Esophagus muscularis mucosa (tissue), 4 donors: Measurements from ENCODE around the gene GGACT. TPM values are rescaled to one million over a fixed set of nuclear protein-coding genes. Genes with fewer than 3 reads are reported as not detected.
A peak's percentile ranks its signal among the peaks of the same experiment; 100 is the strongest.

Source experiments
- DNase-seq: peaks from one replicate; pipeline ENCODE4 v3.0.0-alpha.2; 2017; ENCODE audit errors: extremely low spot score
- H3K27ac ChIP-seq, 4 donors: fragments of 200-600 bp; sonication (generic); replicated peaks in 1 of 4; 1 replicate in 3 of 4; 2 replicates in 1 of 4; pipeline ENCODE4 v1.5.1; 2016 to 2019; ENCODE audit warnings: mild to moderate bottlenecking in 1 of 4
- H3K27me3 ChIP-seq, 4 donors: fragments of 200-600 bp; sonication (generic); one replicate each; pipeline versions ENCODE4 v1.5.1 to v1.6.0; 2016 to 2019
- H3K36me3 ChIP-seq, 4 donors: fragments of 200-600 bp; sonication (generic); one replicate each; pipeline ENCODE4 v1.5.1; 2016 to 2019
- H3K4me1 ChIP-seq, 4 donors: fragments of 200-600 bp; sonication (generic); one replicate each; pipeline ENCODE4 v1.5.1; 2016 to 2019
- H3K4me3 ChIP-seq, 4 donors: fragments of 200-600 bp; sonication (generic); 1 replicate in 2 of 4; 2 replicates in 2 of 4; pipeline ENCODE4 v1.5.1; 2016 to 2019; ENCODE audit warnings: mild to moderate bottlenecking in 4 of 4, moderate library complexity in 1 of 4
- H3K9me3 ChIP-seq, 4 donors: fragments of 200-600 bp; sonication (generic); 1 replicate in 3 of 4; 2 replicates in 1 of 4; pipeline ENCODE4 v1.5.1; 2016 to 2019
- CTCF ChIP-seq, 3 experiments: fragments of 200-600 bp in 2 of 3; fragments of 450-650 bp in 1 of 3; sonication (generic) in 2 of 3; IDR thresholded peaks; one replicate each; pipeline ENCODE4 v1.5.1; 2017 to 2019; ENCODE audit warnings: antibody characterized with exemption in 3 of 3, mild to moderate bottlenecking in 2 of 3, moderate library complexity in 1 of 3
- EP300 ChIP-seq: sonication (generic); formaldehyde crosslinking; IDR thresholded peaks from one replicate; pipeline ENCODE4 v1.6.1; 2017; ENCODE audit warnings: antibody characterized with exemption
- POLR2A ChIP-seq: fragments of 450-650 bp; IDR thresholded peaks from one replicate; pipeline ENCODE4 v1.6.1; 2017; ENCODE audit warnings: antibody characterized with exemption, moderate library complexity, mild to moderate bottlenecking, low read depth
- POLR2AphosphoS5 ChIP-seq, 2 donors: sonication (generic); formaldehyde crosslinking; IDR thresholded peaks; one replicate each; pipeline ENCODE4 v1.6.1; 2017; ENCODE audit warnings: antibody characterized with exemption in 2 of 2
- WGBS: methylation state at CpG from one replicate; pipeline ENCODE4 v1.1.5; 2018; 5-methylcytosine and 5-hydroxymethylcytosine counted together
- intact Hi-C: fragments of 100-400 bp; cut with DNase I; formaldehyde crosslinking; loops from one replicate; pipeline ENCODE4 v1.15.1; 2023
- total RNA-seq, 4 donors: library from RNA; depleted of rRNA; stranded (reverse); fragments of >200 nt; gene quantifications; one replicate each; pipeline versions ENCODE4 v1.1.0 to v1.2.1, GENCODE V29; 2016

Gene GGACT
- total RNA-seq, 4 donors from 2014 or later, result 1.2 to 2.9 (median 1.3) TPM

- no peaks in the 10 kb centered on the region for H3K27me3 ChIP-seq
- no peak overlapping the region for H3K4me3 ChIP-seq
- no peaks in the 10 kb centered on the region for H3K9me3 ChIP-seq
- intact Hi-C loops, result no loop called here
- H3K27ac ChIP-seq, result no peak overlapping the region
- H3K36me3 ChIP-seq, result no peaks in the 10 kb centered on the region
- TF ChIP-seq EP300 (no peak), CTCF (IDR thresholded peaks at IDR 0.05) (no peak), POLR2AphosphoS5 (IDR thresholded peaks at IDR 0.05) (no peak), POLR2A (no peak)
- no peaks in the 10 kb centered on the region for H3K4me1 ChIP-seq
- 73% methylated on average over 2 of the region's 2 CpGs for WGBS
- no peak for DNase-seq
Observed at GRCh38 chr13:100596516-100596915, 7.9 kb upstream of the GGACT start.

GRCh38 chr13:100594731-100595130 lies 6.1 kb upstream of the GGACT start:
- Histone ChIP-seq H3K4me1 (no peaks in the 10 kb centered on the region), H3K4me3 (no peak overlapping the region), H3K27me3 (no peaks in the 10 kb centered on the region), H3K27ac (no peak overlapping the region), H3K36me3 (no peaks in the 10 kb centered on the region), H3K9me3 (no peaks in the 10 kb centered on the region)
- no peak for DNase-seq
- 92% methylated on average over 4 of the region's 4 CpGs for WGBS
- no peak for TF ChIP-seq EP300
- no peak for TF ChIP-seq POLR2A
- no peak for TF ChIP-seq POLR2AphosphoS5 (IDR thresholded peaks at IDR 0.05)
- TF ChIP-seq CTCF (IDR thresholded peaks at IDR 0.05), result no peak
- intact Hi-C loops, result no loop called here

- Histone ChIP-seq H3K27me3 (no peaks in the 10 kb centered on the region), H3K4me3 (no peak overlapping the region), H3K9me3 (no peaks in the 10 kb centered on the region), H3K27ac (no peak overlapping the region), H3K4me1 (peaks cover 0 to under 1% (median 0%) of the 10 kb centered on the region in 4 donors), H3K36me3 (no peaks in the 10 kb centered on the region)
- TF ChIP-seq EP300 (no peak), POLR2AphosphoS5 (IDR thresholded peaks at IDR 0.05) (no peak), CTCF (IDR thresholded peaks at IDR 0.05) (no peak), POLR2A (no peak)
- no peak for DNase-seq
- intact Hi-C loops, result no loop called here
- whole genome bisulfite sequencing, result 83% methylated on average over 9 of the region's 9 CpGs
Observed at GRCh38 chr13:100594255-100594654, 5.7 kb upstream of the GGACT start.

- no peak for DNase-seq
- TF ChIP-seq EP300 (no peak), POLR2A (no peak), POLR2AphosphoS5 (IDR thresholded peaks at IDR 0.05) (no peak)
- Histone ChIP-seq H3K4me1 (peaks cover 4 to 19% (median 14%) of the 10 kb centered on the region in 4 donors), H3K27me3 (no peaks in the 10 kb centered on the region), H3K9me3 (no peaks in the 10 kb centered on the region), H3K27ac (no peak overlapping the region), H3K4me3 (peak overlapping the region in 3 of 4 donors; percentile 66 to 77 (median 75)), H3K36me3 (no peaks in the 10 kb centered on the region)
- WGBS, result 74% methylated on average over 6 of the region's 6 CpGs
- intact Hi-C loops, result no loop called here
Observed at GRCh38 chr13:100589178-100589725, 663 bp upstream of the GGACT start.

- peaks cover 4 to 19% (median 14%) of the 10 kb centered on the region in 4 donors for H3K4me1 ChIP-seq
- H3K36me3 ChIP-seq, result peaks cover 0 to 16% (median 5%) of the 10 kb centered on the region in 4 donors
- 84% methylated on average over 5 of the region's 5 CpGs for WGBS
- DNase-seq, result no peak
- H3K27me3 ChIP-seq, result no peaks in the 10 kb centered on the region
- no peak for TF ChIP-seq EP300
- no peak for TF ChIP-seq POLR2AphosphoS5 (IDR thresholded peaks at IDR 0.05)
- no peak for TF ChIP-seq POLR2A
- no peak for TF ChIP-seq CTCF (IDR thresholded peaks at IDR 0.05)
- no peaks in the 10 kb centered on the region for H3K9me3 ChIP-seq
- no peak overlapping the region for H3K4me3 ChIP-seq
- intact Hi-C loops, result loop anchor here (5.0 kb wide), 1 partner anchor 87 kb away; the partner anchor contains the start of gene TMTC4
- no peak overlapping the region for H3K27ac ChIP-seq
Observed at GRCh38 chr13:100584896-100585295, 3.7 kb downstream of the GGACT start.
